ENCODE results near the gene ABR.
"Not testable (repeated sequence)": the region's sequence is repeated elsewhere in the genome, so short reads cannot be mapped to it uniquely, and the experiment has no call there.

Gene ABR

DNA sequence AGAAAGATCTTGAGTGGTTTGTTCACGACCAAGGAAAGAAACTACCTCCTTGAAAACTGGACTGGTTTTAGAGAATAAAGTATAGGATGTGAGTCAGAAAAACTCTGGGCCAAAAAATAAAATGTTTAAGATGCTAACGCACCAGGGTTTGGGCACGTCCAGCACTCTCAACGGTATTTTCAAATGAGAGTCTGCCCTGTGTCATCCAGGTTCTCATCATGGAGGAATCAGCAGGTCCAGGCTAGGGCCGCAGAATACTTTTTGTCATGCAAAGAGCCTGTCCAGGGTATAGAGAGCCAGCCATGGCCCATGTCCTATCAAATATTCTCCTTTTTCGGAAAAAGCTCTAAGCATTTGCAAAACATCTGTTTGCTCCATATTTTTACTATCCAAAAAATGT lies 202.6 kb downstream of the ABR start:
- no peaks in the 10 kb centered on the region for H3K27me3 ChIP-seq (ENCODE audit: insufficient read depth, low read length, poor library complexity, severe bottlenecking)
- TF ChIP-seq, protein P1, sequence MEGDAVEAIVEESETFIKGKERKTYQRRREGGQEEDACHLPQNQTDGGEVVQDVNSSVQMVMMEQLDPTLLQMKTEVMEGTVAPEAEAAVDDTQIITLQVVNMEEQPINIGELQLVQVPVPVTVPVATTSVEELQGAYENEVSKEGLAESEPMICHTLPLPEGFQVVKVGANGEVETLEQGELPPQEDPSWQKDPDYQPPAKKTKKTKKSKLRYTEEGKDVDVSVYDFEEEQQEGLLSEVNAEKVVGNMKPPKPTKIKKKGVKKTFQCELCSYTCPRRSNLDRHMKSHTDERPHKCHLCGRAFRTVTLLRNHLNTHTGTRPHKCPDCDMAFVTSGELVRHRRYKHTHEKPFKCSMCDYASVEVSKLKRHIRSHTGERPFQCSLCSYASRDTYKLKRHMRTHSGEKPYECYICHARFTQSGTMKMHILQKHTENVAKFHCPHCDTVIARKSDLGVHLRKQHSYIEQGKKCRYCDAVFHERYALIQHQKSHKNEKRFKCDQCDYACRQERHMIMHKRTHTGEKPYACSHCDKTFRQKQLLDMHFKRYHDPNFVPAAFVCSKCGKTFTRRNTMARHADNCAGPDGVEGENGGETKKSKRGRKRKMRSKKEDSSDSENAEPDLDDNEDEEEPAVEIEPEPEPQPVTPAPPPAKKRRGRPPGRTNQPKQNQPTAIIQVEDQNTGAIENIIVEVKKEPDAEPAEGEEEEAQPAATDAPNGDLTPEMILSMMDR (conservative IDR thresholded peaks at IDR 0.05; ENCODE audit: low read length) = no peak
- TF ChIP-seq EZH2phosphoT487 (IDR thresholded peaks at IDR 0.05; ENCODE audit: borderline replicate concordance) = no peak
- H2AFZ ChIP-seq (ENCODE audit: low read length) = no peak overlapping the region
- no peak overlapping the region for H3K4me3 ChIP-seq (ENCODE audit: low read length, poor library complexity, severe bottlenecking)
- H3F3A ChIP-seq (ENCODE audit: low read depth) = no peaks in the 10 kb centered on the region
- H3K9me3 ChIP-seq (ENCODE audit: insufficient read depth, low read depth, low read length) = no peaks in the 10 kb centered on the region
- H3K9me2 ChIP-seq (replicated peaks; ENCODE audit: low read depth, low read length) = no peaks in the 10 kb centered on the region
- no peaks in the 10 kb centered on the region for H3K36me3 ChIP-seq (ENCODE audit: insufficient read depth, low read length)
- no peak overlapping the region for H3K9ac ChIP-seq (ENCODE audit: low read depth, low read length, poor library complexity, severe bottlenecking)
- no peaks in the 10 kb centered on the region for H4K20me1 ChIP-seq (ENCODE audit: insufficient read depth, low read length, poor library complexity, severe bottlenecking)
- H3K79me2 ChIP-seq (ENCODE audit: insufficient read depth, low read length) = no peaks in the 10 kb centered on the region
- H3K4me1 ChIP-seq (ENCODE audit: insufficient read depth, low read length, poor library complexity, severe bottlenecking) = peaks cover 12% of the 10 kb centered on the region
- H3K4me2 ChIP-seq (ENCODE audit: low read depth, low read length, poor library complexity, severe bottlenecking) = no peak overlapping the region

DNA sequence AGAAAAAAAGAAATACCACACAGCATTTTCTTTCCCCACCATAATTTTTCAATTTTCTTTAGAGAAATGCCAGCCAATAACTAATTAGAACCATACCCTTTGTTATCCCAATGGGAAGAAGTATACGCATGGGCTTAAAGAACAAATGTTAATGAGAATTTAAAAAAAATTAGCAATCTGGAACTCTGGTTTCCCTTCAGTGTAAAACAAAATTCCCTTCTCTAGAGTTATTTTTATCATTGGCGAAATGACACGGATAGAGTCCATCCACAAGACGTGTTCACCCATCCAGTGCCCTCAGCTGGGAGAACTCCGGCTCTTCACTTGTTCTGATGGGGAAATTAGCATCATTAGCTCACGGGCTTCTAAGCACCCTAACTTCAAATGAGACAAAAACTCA lies 203.5 kb downstream of the ABR start:
- H3K4me1 ChIP-seq (ENCODE audit: insufficient read depth, low read length, poor library complexity, severe bottlenecking) = peaks cover 12% of the 10 kb centered on the region
- H3K9ac ChIP-seq (ENCODE audit: low read depth, low read length, poor library complexity, severe bottlenecking) = no peak overlapping the region
- no peak overlapping the region for H2AFZ ChIP-seq (ENCODE audit: low read length)
- no peaks in the 10 kb centered on the region for H3K79me2 ChIP-seq (ENCODE audit: insufficient read depth, low read length)
- no peak overlapping the region for H3K4me3 ChIP-seq (ENCODE audit: low read length, poor library complexity, severe bottlenecking)
- no peaks in the 10 kb centered on the region for H3K36me3 ChIP-seq (ENCODE audit: insufficient read depth, low read length)
- H3K27me3 ChIP-seq (ENCODE audit: insufficient read depth, low read length, poor library complexity, severe bottlenecking) = no peaks in the 10 kb centered on the region
- H3K4me2 ChIP-seq (ENCODE audit: low read depth, low read length, poor library complexity, severe bottlenecking) = no peak overlapping the region
- no peak for TF ChIP-seq EZH2phosphoT487 (IDR thresholded peaks at IDR 0.05; ENCODE audit: borderline replicate concordance)
- TF ChIP-seq, protein P1 (conservative IDR thresholded peaks at IDR 0.05; ENCODE audit: low read length) = no peak
- H3K9me3 ChIP-seq (ENCODE audit: insufficient read depth, low read depth, low read length) = no peaks in the 10 kb centered on the region
- no peaks in the 10 kb centered on the region for H3F3A ChIP-seq (ENCODE audit: low read depth)
- no peaks in the 10 kb centered on the region for H4K20me1 ChIP-seq (ENCODE audit: insufficient read depth, low read length, poor library complexity, severe bottlenecking)
- H3K9me2 ChIP-seq (replicated peaks; ENCODE audit: low read depth, low read length) = no peaks in the 10 kb centered on the region

DNA sequence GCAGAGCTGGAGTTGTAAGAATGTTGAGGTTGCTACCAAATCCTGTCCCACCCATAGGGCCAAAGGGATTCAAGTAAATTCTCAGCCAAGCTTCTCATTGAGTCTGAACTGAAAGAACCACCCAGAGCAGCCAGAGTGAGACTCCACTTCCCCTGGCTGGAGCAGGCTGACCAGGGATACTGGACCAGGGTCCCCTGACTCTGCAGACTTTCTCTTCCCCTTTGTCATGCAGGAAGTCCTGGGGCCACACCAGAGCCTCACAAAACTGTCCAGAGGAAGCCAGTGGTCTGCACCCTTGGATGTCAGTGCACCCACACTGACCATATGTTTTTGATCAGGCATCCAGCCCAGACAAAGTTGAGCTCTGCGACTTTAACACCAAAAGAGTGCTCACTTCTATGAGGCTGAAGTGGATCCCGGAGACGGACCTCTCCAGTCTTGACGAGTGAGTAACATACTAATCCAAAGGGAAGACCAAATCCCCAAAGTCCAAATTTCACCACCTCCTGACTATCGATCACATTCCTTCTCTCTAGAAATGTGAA lies 204.3 kb downstream of the ABR start:
- H3K9me3 ChIP-seq (ENCODE audit: insufficient read depth, low read depth, low read length) = no peaks in the 10 kb centered on the region
- TF ChIP-seq EZH2phosphoT487 (IDR thresholded peaks at IDR 0.05; ENCODE audit: borderline replicate concordance) = no peak
- TF ChIP-seq, protein P1 (conservative IDR thresholded peaks at IDR 0.05; ENCODE audit: low read length) = no peak
- H3F3A ChIP-seq (ENCODE audit: low read depth) = no peaks in the 10 kb centered on the region
- no peak overlapping the region for H3K4me3 ChIP-seq (ENCODE audit: low read length, poor library complexity, severe bottlenecking)
- H3K4me1 ChIP-seq (ENCODE audit: insufficient read depth, low read length, poor library complexity, severe bottlenecking) = peaks cover 12% of the 10 kb centered on the region
- no peaks in the 10 kb centered on the region for H3K27me3 ChIP-seq (ENCODE audit: insufficient read depth, low read length, poor library complexity, severe bottlenecking)
- H3K4me2 ChIP-seq (ENCODE audit: low read depth, low read length, poor library complexity, severe bottlenecking) = no peak overlapping the region
- H3K9ac ChIP-seq (ENCODE audit: low read depth, low read length, poor library complexity, severe bottlenecking) = no peak overlapping the region
- H2AFZ ChIP-seq (ENCODE audit: low read length) = no peak overlapping the region
- H4K20me1 ChIP-seq (ENCODE audit: insufficient read depth, low read length, poor library complexity, severe bottlenecking) = no peaks in the 10 kb centered on the region
- H3K36me3 ChIP-seq (ENCODE audit: insufficient read depth, low read length) = no peaks in the 10 kb centered on the region
- H3K9me2 ChIP-seq (replicated peaks; ENCODE audit: low read depth, low read length) = no peaks in the 10 kb centered on the region
- no peaks in the 10 kb centered on the region for H3K79me2 ChIP-seq (ENCODE audit: insufficient read depth, low read length)

DNA sequence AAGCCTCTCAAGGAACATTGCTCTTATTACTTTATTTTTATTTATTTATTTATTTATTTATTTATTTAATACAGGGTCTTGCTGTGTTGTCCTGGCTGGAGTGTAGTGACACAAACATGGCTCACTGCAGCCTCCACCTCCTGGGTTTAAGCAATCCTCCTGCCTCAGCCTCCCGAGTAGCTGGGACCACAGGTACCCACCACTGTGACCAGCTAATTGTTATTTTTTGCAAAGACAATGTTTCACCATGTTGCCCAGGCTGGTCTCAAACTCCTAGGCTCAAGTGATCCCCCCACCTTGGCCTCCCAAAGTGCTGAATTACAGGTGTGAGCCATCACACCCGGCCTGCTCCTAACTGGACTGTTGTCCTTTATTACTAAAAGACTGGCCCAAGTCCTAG lies 205.0 kb downstream of the ABR start:
- not testable (repeated sequence) for H3F3A ChIP-seq (ENCODE audit: low read depth); H2AFZ ChIP-seq (ENCODE audit: low read length); H3K9me2 ChIP-seq (replicated peaks; ENCODE audit: low read depth, low read length); H3K27me3 ChIP-seq (ENCODE audit: insufficient read depth, low read length, poor library complexity, severe bottlenecking); H4K20me1 ChIP-seq (ENCODE audit: insufficient read depth, low read length, poor library complexity, severe bottlenecking); H3K79me2 ChIP-seq (ENCODE audit: insufficient read depth, low read length); H3K9ac ChIP-seq (ENCODE audit: low read depth, low read length, poor library complexity, severe bottlenecking); H3K9me3 ChIP-seq (ENCODE audit: insufficient read depth, low read depth, low read length); H3K4me1 ChIP-seq (ENCODE audit: insufficient read depth, low read length, poor library complexity, severe bottlenecking); H3K4me2 ChIP-seq (ENCODE audit: low read depth, low read length, poor library complexity, severe bottlenecking); H3K36me3 ChIP-seq (ENCODE audit: insufficient read depth, low read length); H3K4me3 ChIP-seq (ENCODE audit: low read length, poor library complexity, severe bottlenecking)

Data from Loucy (cell line).